Chondrocyte (in vitro differentiated cells): ENCODE measurements around the gene CEMIP. TPM values are rescaled to one million over a fixed set of nuclear protein-coding genes. Genes with fewer than 3 reads are reported as not detected.

Experiments
- DNase-seq: peaks from one replicate; pipeline ENCODE4 v3.0.0; 2021; ENCODE audit warnings: mixed read lengths, low spot score
- H3K27ac Mint-ChIP-seq: one replicate; pipeline ENCODE4 v1.8.0; 2021; ENCODE audit warnings: mild to moderate bottlenecking, moderate library complexity, mixed read lengths; ENCODE audit not compliant: unreplicated experiment
- H3K27me3 Mint-ChIP-seq: 2 replicates; pipeline ENCODE4 v1.8.0; 2021; ENCODE audit warnings: low read depth, mixed read lengths
- H3K36me3 Mint-ChIP-seq: 2 replicates; pipeline ENCODE4 v1.8.0; 2021; ENCODE audit warnings: low read depth, mixed read lengths
- H3K4me1 Mint-ChIP-seq: 2 replicates; pipeline ENCODE4 v1.8.0; 2021; ENCODE audit warnings: low read depth, mild to moderate bottlenecking, mixed read lengths
- H3K4me3 Mint-ChIP-seq: one replicate; pipeline ENCODE4 v1.8.0; 2021; ENCODE audit warnings: mild to moderate bottlenecking, moderate library complexity, mixed read lengths; ENCODE audit not compliant: unreplicated experiment
- H3K9me3 Mint-ChIP-seq: 2 replicates; pipeline ENCODE4 v1.8.0; 2021; ENCODE audit warnings: low read depth, mixed read lengths
- total RNA-seq: library from RNA; stranded (reverse); gene quantifications from 3 replicates; pipeline ENCODE4 v1.2.1, GENCODE V29; 2021
- TF ChIP-seq, protein P1 (sequence below): fragments of 200-600 bp; sonication (generic); IDR thresholded peaks from 2 replicates; pipeline ENCODE4 v1.5.0; 2021; ENCODE audit warnings: antibody characterized with exemption, mild to moderate bottlenecking, moderate library complexity

Gene CEMIP
- total RNA-seq, 1 donor from 2014 or later: 146 TPM

DNA sequence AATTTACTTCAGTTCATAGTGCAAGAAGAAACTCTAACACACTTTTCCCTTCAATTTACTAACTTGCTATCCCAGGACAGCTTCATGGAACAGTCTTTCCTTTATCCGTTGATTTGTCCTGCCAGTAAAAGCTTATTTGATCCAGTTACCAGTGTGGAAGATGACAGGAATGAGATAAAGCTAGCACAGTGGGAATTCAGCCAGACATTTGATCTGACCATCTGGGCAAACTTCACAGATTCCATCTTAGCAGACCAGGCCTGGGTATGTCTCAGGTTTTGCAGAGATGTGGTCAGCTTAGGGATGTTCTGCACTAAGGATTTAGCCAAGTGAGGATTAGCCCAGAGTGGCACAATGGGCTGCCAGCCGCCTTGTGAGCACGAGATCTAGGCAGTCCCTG lies 19.7 kb downstream of the CEMIP start:
- Mint-ChIP-seq H3K9me3 (no peaks in the 10 kb centered on the region), H3K27me3 (no peaks in the 10 kb centered on the region), H3K4me1 (no peaks in the 10 kb centered on the region), H3K36me3 (peaks cover 36% of the 10 kb centered on the region), H3K27ac (no peak overlapping the region), H3K4me3 (no peak overlapping the region)
- TF ChIP-seq, protein P1, sequence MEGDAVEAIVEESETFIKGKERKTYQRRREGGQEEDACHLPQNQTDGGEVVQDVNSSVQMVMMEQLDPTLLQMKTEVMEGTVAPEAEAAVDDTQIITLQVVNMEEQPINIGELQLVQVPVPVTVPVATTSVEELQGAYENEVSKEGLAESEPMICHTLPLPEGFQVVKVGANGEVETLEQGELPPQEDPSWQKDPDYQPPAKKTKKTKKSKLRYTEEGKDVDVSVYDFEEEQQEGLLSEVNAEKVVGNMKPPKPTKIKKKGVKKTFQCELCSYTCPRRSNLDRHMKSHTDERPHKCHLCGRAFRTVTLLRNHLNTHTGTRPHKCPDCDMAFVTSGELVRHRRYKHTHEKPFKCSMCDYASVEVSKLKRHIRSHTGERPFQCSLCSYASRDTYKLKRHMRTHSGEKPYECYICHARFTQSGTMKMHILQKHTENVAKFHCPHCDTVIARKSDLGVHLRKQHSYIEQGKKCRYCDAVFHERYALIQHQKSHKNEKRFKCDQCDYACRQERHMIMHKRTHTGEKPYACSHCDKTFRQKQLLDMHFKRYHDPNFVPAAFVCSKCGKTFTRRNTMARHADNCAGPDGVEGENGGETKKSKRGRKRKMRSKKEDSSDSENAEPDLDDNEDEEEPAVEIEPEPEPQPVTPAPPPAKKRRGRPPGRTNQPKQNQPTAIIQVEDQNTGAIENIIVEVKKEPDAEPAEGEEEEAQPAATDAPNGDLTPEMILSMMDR: no peak
- DNase-seq: no peak

DNA sequence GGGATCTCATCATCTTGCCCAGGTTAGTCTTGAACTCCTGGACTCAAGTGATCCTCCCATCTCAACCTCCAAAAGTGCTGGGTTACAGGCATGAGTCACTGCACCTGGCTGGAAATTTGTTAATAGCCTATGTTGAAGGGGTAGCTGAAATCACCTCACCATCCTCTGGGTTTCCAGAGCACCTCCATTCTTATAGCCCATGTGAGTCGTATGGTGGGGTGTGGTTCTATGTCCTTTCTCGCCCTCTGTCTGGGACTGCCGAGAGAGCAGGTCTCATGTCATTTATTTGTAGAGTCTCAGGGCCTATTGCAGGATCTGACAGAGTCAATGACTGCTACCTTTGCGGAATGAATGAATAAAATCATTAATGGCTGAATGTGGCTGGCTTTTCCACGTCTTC lies 20.9 kb downstream of the CEMIP start:
- Mint-ChIP-seq H3K27ac (no peak overlapping the region), H3K4me3 (no peak overlapping the region)

DNA sequence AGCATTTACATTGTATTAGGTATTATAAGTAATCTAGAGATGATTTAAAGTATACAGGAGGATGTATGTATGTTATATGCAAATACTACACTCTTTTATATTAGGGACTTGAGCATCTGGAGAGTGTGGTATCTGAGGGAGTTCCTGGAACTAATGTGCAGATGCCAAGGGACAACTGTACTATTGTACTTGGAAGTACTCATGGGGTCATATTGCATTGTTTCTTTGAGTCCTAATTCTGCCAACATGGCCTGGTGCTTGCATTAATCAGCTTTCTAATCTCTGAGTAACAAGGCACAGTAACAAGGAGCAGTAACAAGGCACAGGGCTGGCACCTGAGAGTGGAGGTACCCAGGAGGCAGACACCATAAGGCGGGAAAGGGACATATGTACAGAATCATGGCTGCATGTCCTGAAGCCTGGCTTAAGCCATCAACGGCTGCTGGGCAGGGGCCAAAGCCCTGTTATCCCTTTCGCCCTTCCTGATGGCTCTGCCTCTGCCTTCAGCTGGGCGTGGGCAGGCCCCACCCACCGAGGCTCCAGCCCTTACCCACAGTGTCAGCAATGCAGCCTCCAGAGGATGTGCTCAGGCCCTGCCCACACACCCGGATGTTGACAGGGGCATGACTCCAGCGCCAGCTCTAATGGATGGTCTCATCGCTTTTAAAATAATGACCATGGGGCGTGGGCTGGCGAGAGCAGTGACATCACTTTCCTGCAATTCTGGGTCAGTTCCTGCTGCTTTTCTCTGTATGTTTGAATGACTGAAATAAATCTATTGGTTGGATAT lies 22.9 kb downstream of the CEMIP start:
- no peak for DNase-seq

More for the DNA sequence above, 20.9 kb downstream of the CEMIP start:
- no peaks in the 10 kb centered on the region for H3K9me3 Mint-ChIP-seq
- H3K4me1 Mint-ChIP-seq: no peaks in the 10 kb centered on the region
- TF ChIP-seq, protein P1: no peak
- no peaks in the 10 kb centered on the region for H3K27me3 Mint-ChIP-seq
- peaks cover 32% of the 10 kb centered on the region for H3K36me3 Mint-ChIP-seq
- DNase-seq: no peak

DNA sequence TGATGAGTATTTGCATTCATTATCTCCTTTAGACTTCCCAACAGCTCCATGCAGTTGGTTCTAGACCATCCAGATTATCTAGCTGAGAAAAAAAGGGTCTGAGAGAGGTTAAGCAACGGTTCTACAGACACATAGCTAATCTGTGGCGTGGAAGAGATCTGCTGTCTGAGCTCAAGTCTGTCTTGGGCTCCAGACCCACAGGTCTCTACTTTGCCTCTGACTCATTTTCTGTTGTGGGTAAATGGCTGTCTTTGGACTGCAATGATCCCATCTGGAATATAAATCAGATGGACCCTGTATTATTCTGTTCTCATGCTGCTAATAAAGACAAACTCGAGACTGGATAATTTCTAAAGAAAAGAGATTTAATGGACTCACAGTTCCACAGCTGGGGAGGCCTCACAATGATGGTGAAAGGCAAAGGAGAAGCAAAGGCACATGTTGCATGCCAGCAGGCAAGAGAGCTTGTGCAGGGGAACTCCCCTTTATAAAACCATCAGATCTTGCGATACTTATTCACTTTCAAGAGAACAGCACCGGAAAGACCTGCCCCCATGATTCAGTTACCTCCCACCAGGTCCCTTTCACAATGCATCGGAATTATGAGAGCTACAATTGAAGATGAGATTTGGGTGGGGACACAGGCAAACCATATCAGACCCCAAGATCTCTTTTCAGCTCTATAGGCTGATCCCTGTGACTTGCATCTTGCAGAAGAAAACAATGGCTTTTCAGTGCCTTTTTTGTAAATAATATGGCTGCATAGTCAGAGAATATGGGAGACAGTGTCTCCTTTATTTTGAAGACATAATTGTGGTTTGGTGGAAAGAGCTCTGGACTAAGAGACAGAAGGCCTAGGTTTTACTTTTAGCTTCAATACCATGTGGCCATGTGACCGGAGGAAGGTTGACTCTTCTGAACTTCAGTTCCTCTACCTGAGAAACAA lies 24.7 kb downstream of the CEMIP start:
- Mint-ChIP-seq H3K27ac (no peak overlapping the region), H3K4me3 (no peak overlapping the region), H3K36me3 (peaks cover 29% of the 10 kb centered on the region), H3K4me1 (no peaks in the 10 kb centered on the region), H3K9me3 (no peaks in the 10 kb centered on the region), H3K27me3 (no peaks in the 10 kb centered on the region)
- TF ChIP-seq, protein P1: no peak
- no peak for DNase-seq

More for the DNA sequence above, 22.9 kb downstream of the CEMIP start:
- Mint-ChIP-seq H3K36me3 (peaks cover 28% of the 10 kb centered on the region), H3K27ac (no peak overlapping the region), H3K4me1 (no peaks in the 10 kb centered on the region), H3K9me3 (no peaks in the 10 kb centered on the region), H3K4me3 (no peak overlapping the region), H3K27me3 (no peaks in the 10 kb centered on the region)
- TF ChIP-seq, protein P1: no peak

DNA sequence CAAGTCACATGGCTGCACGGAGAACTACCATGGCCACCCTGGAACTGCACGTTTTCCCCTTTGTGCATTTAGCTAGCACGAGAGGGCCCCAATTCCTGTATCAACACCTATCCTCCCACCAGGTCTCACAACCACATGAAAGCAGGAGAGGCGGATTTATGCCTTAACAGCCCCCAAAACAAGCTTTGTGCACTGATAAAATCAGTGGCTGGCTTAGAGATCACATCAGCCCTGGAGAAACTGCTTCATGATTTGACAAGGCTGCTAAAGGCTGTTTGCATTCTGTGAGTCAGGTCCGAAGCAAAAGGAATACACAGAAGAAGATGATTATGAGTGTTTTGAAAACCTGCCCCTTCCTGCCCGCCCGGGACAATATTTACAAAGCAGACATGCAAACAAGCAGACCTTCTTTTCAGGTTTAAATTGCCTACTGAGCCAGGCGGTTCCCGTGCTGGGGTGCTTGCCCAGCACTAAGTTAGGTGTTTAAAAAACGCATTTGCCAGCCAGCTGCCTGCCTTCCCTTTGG lies 25.9 kb downstream of the CEMIP start:
- H3K27me3 Mint-ChIP-seq: no peaks in the 10 kb centered on the region
- H3K9me3 Mint-ChIP-seq: no peaks in the 10 kb centered on the region
- peaks cover 3% of the 10 kb centered on the region for H3K4me1 Mint-ChIP-seq
- DNase-seq: no peak
- H3K27ac Mint-ChIP-seq: no peak overlapping the region
- no peak overlapping the region for H3K4me3 Mint-ChIP-seq
- TF ChIP-seq, protein P1: no peak
- H3K36me3 Mint-ChIP-seq: peaks cover 32% of the 10 kb centered on the region
